CD8-positive, alpha-beta memory T cell (primary cell): ENCODE measurements around the gene PBXIP1. TPM values are rescaled to one million over a fixed set of nuclear protein-coding genes. Genes with fewer than 3 reads are reported as not detected.

ENCODE experiments used
- polyA plus RNA-seq: library from polyadenylated mRNA; unstranded; fragments of 300-500 nt; fragmentation: Illumina TruSeq; gene quantifications from one replicate; pipeline ENCODE4 v1.2.3, GENCODE V29; 2021
- total RNA-seq, 2 experiments: library from RNA; stranded (reverse); gene quantifications; one replicate each; pipeline ENCODE4 v1.2.3, GENCODE V29; 2021

The PBXIP1 gene
- total and polyA plus RNA-seq, 3 experiments from 2014 or later, result 35.9 to 295 (median 36.1) TPM

Other genes starting within 250 kb of the PBXIP1 start
- under 1 TPM; 0.18 to 0.22 TPM for gene KCNN3, start 85.8 kb downstream of the PBXIP1 start, total RNA-seq
- gene KCNN3, start 85.8 kb downstream of the PBXIP1 start, polyA plus RNA-seq, result not detected
- 10 to 100 TPM; 44.7 to 45.2 TPM for gene PMVK, start 19.4 kb downstream of the PBXIP1 start, total RNA-seq
- 55.5 TPM for gene PMVK, start 19.4 kb downstream of the PBXIP1 start, polyA plus RNA-seq
- 10 to 100 TPM; 34.2 to 35.3 TPM for gene PYGO2, start 5.7 kb upstream of the PBXIP1 start, total RNA-seq
- gene PYGO2, start 5.7 kb upstream of the PBXIP1 start, polyA plus RNA-seq, result 42.6 TPM
- gene SHC1, start 14.6 kb upstream of the PBXIP1 start, total RNA-seq, result 10 to 100 TPM; 37.4 to 40.8 TPM
- gene SHC1, start 14.6 kb upstream of the PBXIP1 start, polyA plus RNA-seq, result 32.7 TPM
- 100 to 1,000 TPM; 125 to 126 TPM for gene CKS1B, start 18.6 kb upstream of the PBXIP1 start, total RNA-seq
- gene CKS1B, start 18.6 kb upstream of the PBXIP1 start, polyA plus RNA-seq, result 46.8 TPM
- 10 to 100 TPM; 73.7 to 76.3 TPM for gene FLAD1, start 27.2 kb upstream of the PBXIP1 start, total RNA-seq
- 51.2 TPM for gene FLAD1, start 27.2 kb upstream of the PBXIP1 start, polyA plus RNA-seq
- under 1 TPM; 0.62 to 0.72 TPM for gene LENEP, start 37.5 kb upstream of the PBXIP1 start, total RNA-seq
- gene LENEP, start 37.5 kb upstream of the PBXIP1 start, polyA plus RNA-seq, result not detected
- gene ZBTB7B, start 46.7 kb upstream of the PBXIP1 start, total RNA-seq, result 10 to 100 TPM; 33.2 to 34.7 TPM
- gene ZBTB7B, start 46.7 kb upstream of the PBXIP1 start, polyA plus RNA-seq, result 3.3 TPM
- under 1 TPM; 0.09 to 0.16 TPM for gene DCST2, start 77.7 kb upstream of the PBXIP1 start, total RNA-seq
- gene DCST2, start 77.7 kb upstream of the PBXIP1 start, polyA plus RNA-seq, result not detected
- not detected for gene DCST1, start 77.7 kb upstream of the PBXIP1 start, total RNA-seq
- gene DCST1, start 77.7 kb upstream of the PBXIP1 start, polyA plus RNA-seq, result not detected
- gene ADAM15, start 95.2 kb upstream of the PBXIP1 start, total RNA-seq, result 10 to 100 TPM; 34.5 to 36.9 TPM
- 15.3 TPM for gene ADAM15, start 95.2 kb upstream of the PBXIP1 start, polyA plus RNA-seq
- 1 to 10 TPM; 3.4 to 3.7 TPM for gene EFNA4, start 107.6 kb upstream of the PBXIP1 start, total RNA-seq
- 3.0 TPM for gene EFNA4, start 107.6 kb upstream of the PBXIP1 start, polyA plus RNA-seq
- gene EFNA3, start 122.7 kb upstream of the PBXIP1 start, total RNA-seq, result 1 to 10 TPM in 1 of 2 experiments, under 1 TPM in 1; 0.94 to 1.4 TPM
- 1.0 TPM for gene EFNA3, start 122.7 kb upstream of the PBXIP1 start, polyA plus RNA-seq
- gene EFNA1, start 171.8 kb upstream of the PBXIP1 start, total RNA-seq, result under 1 TPM; 0.16 to 0.31 TPM
- gene EFNA1, start 171.8 kb upstream of the PBXIP1 start, polyA plus RNA-seq, result 1.3 TPM
- 10 to 100 TPM; 43.4 to 47.2 TPM for gene SLC50A1, start 179.8 kb upstream of the PBXIP1 start, total RNA-seq
- 49.5 TPM for gene SLC50A1, start 179.8 kb upstream of the PBXIP1 start, polyA plus RNA-seq
- 10 to 100 TPM; 38.9 to 40.9 TPM for gene DPM3, start 184.4 kb upstream of the PBXIP1 start, total RNA-seq
- gene DPM3, start 184.4 kb upstream of the PBXIP1 start, polyA plus RNA-seq, result 120 TPM
- gene KRTCAP2, start 217.2 kb upstream of the PBXIP1 start, total RNA-seq, result 100 to 1,000 TPM; 181 to 207 TPM
- gene KRTCAP2, start 217.2 kb upstream of the PBXIP1 start, polyA plus RNA-seq, result 576 TPM
- gene TRIM46, start 217.8 kb upstream of the PBXIP1 start, total RNA-seq, result 1 to 10 TPM; 6.4 to 7.3 TPM
- gene TRIM46, start 217.8 kb upstream of the PBXIP1 start, polyA plus RNA-seq, result 0.99 TPM